HepG2 (cell line): ENCODE results near the gene NT5C2. TPM values are rescaled to one million over a fixed set of nuclear protein-coding genes. Genes with fewer than 3 reads are reported as not detected.
"Not testable (repeated sequence)": the region's sequence is repeated elsewhere in the genome, so short reads cannot be mapped to it uniquely, and the experiment has no call there.

Source experiments
- ATAC-seq: fragments of 200-7000 bp; cut with Tn5 transposase; 3 replicates; pipeline ENCODE4 v1.9.1; 2020; ENCODE audit warnings: mild to moderate bottlenecking, moderate library complexity
- BruUV-seq: library from RNA; stranded (reverse); fragments of 400-500 nt; replicated peaks from 2 replicates; lab custom pipeline; 2021; lab: Mats Ljungman, UMichigan
- CTCF ChIA-PET: fragments of 300-600 bp; formaldehyde crosslinking; extraction: SDS; loops from one replicate; lab custom pipeline; 2021; ENCODE audit warnings: low total read pairs, inconsistent platforms, low intra/inter-chr PET ratio; lab: Yijun Ruan, JAX
- POLR2A ChIA-PET: fragments of 350-600 bp; sonication (Branson Sonifier 250); formaldehyde crosslinking; loops from one replicate; lab custom pipeline; 2020; ENCODE audit warnings: antibody characterized with exemption, inconsistent platforms; lab: Yijun Ruan, JAX
- DNase-seq: peaks from one replicate; pipeline ENCODE4 v3.0.0-alpha.2; 2015; ENCODE audit warnings: low spot score
- FAIRE-seq: peaks from 3 replicates; lab custom pipeline; 2011; peaks lifted over from hg19 to GRCh38; lab: Jason Lieb, UNC
- H2AFZ ChIP-seq: one replicate; pipeline ENCODE4 v1.6.1; 2011; ENCODE audit warnings: low read length, inconsistent platforms
- H3K27ac ChIP-seq: fragments of 300-600 bp; 3 replicates; pipeline ENCODE4 v1.8.0; 2011; ENCODE audit warnings: mixed run types, mild to moderate bottlenecking, mixed read lengths, low read length, inconsistent platforms; ENCODE audit not compliant: insufficient read depth; ENCODE audit errors: extremely low read length
- H3K27me3 ChIP-seq, 2 experiments: fragments of 200-600 bp in 1 of 2; 2 replicates in 1 of 2; 3 replicates in 1 of 2; pipeline versions ENCODE4 v1.6.0 to v1.8.0; 2011; ENCODE audit warnings: low read length in 2 of 2, mild to moderate bottlenecking in 2 of 2, moderate library complexity in 2 of 2, inconsistent platforms in 1 of 2; ENCODE audit not compliant: insufficient read depth in 2 of 2, control insufficient read depth in 1 of 2
- H3K36me3 ChIP-seq, 2 experiments: fragments of 200-600 bp in 1 of 2; replicated peaks in 1 of 2; 2 replicates in 1 of 2; 3 replicates in 1 of 2; pipeline versions ENCODE4 v1.5.1 to v1.8.0; 2011; ENCODE audit warnings: low read length in 2 of 2, inconsistent platforms in 1 of 2; ENCODE audit not compliant: insufficient read depth in 2 of 2, control insufficient read depth in 1 of 2
- H3K4me1 ChIP-seq: 2 replicates; pipeline ENCODE4 v1.5.1; 2012; ENCODE audit warnings: low read length, inconsistent platforms; ENCODE audit not compliant: insufficient read depth
- H3K4me2 ChIP-seq: 2 replicates; pipeline ENCODE4 v1.6.0; 2011; ENCODE audit warnings: low read depth, low read length, inconsistent platforms
- H3K4me3 ChIP-seq, 3 experiments: fragments of 200-600 bp in 1 of 3; sonication (generic), shearing (Covaris generic) in 1 of 3; replicated peaks in 1 of 3; 2 replicates each; pipeline ENCODE4 v1.5.1; 2011 to 2016; ENCODE audit warnings: low read length in 3 of 3, inconsistent platforms in 2 of 3, low read depth in 2 of 3, mild to moderate bottlenecking in 2 of 3, control low read depth in 1 of 3, mixed read lengths in 1 of 3; ENCODE audit not compliant: insufficient read depth in 1 of 3
- H3K79me2 ChIP-seq: one replicate; pipeline ENCODE4 v1.6.1; 2011; ENCODE audit warnings: low read length, inconsistent platforms; ENCODE audit not compliant: insufficient read depth
- H3K9ac ChIP-seq: 2 replicates; pipeline ENCODE4 v1.6.0; 2011; ENCODE audit warnings: mild to moderate bottlenecking, low read depth, low read length, inconsistent platforms; ENCODE audit not compliant: insufficient read depth
- H3K9me3 ChIP-seq: 2 replicates; pipeline ENCODE4 v1.5.1; 2012; ENCODE audit warnings: mild to moderate bottlenecking, low read length
- H4K20me1 ChIP-seq: 2 replicates; pipeline ENCODE4 v1.6.0; 2011; ENCODE audit warnings: inconsistent platforms, mild to moderate bottlenecking, low read length, moderate library complexity; ENCODE audit not compliant: insufficient read depth
- ARID5B ChIP-seq: IDR thresholded peaks from 2 replicates; pipeline ENCODE4 v1.4.0; 2020; ENCODE audit warnings: mild to moderate bottlenecking, missing genetic modification reagents
- NCOA2 ChIP-seq: sonication (generic); formaldehyde crosslinking; IDR thresholded peaks from 2 replicates; pipeline ENCODE4 v1.8.0; 2022; ENCODE audit warnings: inconsistent platforms
- TEAD3 ChIP-seq: optimal IDR thresholded peaks from 2 replicates; pipeline ENCODE3; 2016; ENCODE audit warnings: borderline replicate concordance
- WGBS: methylation state at CpG from one replicate; pipeline ENCODE4 v1.1.6; 2017; ENCODE audit warnings: low lambda C conversion rate; 5-methylcytosine and 5-hydroxymethylcytosine counted together
- in situ Hi-C: cut with HindIII; loops from 2 replicates; pipeline ENCODE4 v1.10.0; 2017; ENCODE audit warnings: low pct_unique_long_range_greater_than_20kb; ENCODE audit not compliant: extremely low pct_ligation_motif_present
- intact Hi-C: fragments of 100-400 bp; cut with micrococcal nuclease; formaldehyde crosslinking; loops from one replicate; pipeline ENCODE4 v1.10.0; 2022; ENCODE audit not compliant: unreplicated experiment
- polyA plus RNA-seq, 8 experiments: library from polyadenylated mRNA; depleted of rRNA in 3 of 8; stranded (reverse) in 7 of 8; unstranded in 1 of 8; fragments of >200 nt; fragmentation: Illumina TruSeq in 4 of 8; extraction: Trizol in 4 of 8; gene quantifications; 2 replicates each; pipeline versions ENCODE4 v1.2.1 to v1.2.3, GENCODE V29; 2011 to 2016; ENCODE audit warnings: low read depth in 4 of 8, missing spikeins in 1 of 8, mixed read lengths in 1 of 8; ENCODE audit not compliant: insufficient read depth in 1 of 8
- total RNA-seq, 5 experiments: library from RNA; depleted of rRNA; stranded (reverse); fragments of >200 nt; fragmentation: Illumina TruSeq; extraction: Trizol; gene quantifications; 2 replicates each; pipeline ENCODE4 v1.2.3, GENCODE V29; 2016; ENCODE audit warnings: low read depth in 1 of 5
- TF ChIP-seq, protein P1 (sequence below): IDR thresholded peaks from 2 replicates; pipeline ENCODE4 v1.6.1; 2016; ENCODE audit warnings: missing compliant biosample characterization, missing genetic modification reagents, borderline replicate concordance

The NT5C2 gene
- total and polyA plus RNA-seq, 2 of the 13 experiments (the other 11 are each of a cell fraction or from before 2014, with no cell fraction given), result 40.6 to 55.2 TPM

DNA sequence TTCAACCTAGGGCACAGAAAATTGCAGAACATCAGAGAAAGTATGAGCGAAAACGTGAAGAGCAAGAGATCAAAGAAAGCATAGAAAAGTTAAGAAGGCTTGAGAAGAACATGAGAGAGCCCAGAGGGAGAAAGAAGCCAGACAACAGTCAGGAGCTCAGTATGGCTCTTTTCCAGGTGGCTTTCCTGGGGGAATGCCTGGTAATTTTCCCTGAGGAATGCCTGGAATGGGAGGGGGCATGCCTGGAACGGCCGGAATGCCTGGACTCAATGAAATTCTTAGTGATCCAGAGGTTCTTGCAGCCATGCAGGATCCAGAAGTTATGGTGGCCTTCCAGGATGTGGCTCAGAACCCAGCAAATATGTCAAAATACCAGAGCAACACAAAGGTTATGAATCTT lies 23.3 kb upstream of the NT5C2 start:
- H3K4me1 ChIP-seq, result peaks cover 20% of the 10 kb centered on the region
- ATAC-seq, BruUV-seq, H3K4me3 ChIP-seq, intact Hi-C loops, H3K79me2 ChIP-seq, H3K27ac ChIP-seq, H4K20me1 ChIP-seq, H3K9ac ChIP-seq, DNase-seq, H3K9me3 ChIP-seq, H3K27me3 ChIP-seq, H2AFZ ChIP-seq, CTCF ChIA-PET, in situ Hi-C loops, H3K36me3 ChIP-seq: not testable (repeated sequence)
- H3K4me2 ChIP-seq, result peak overlapping the region; percentile 18; the same call in 1 of the 2 replicates
- 5% methylated on average over 4 of the region's 4 CpGs for WGBS
- POLR2A ChIA-PET, result interaction anchor here (0.6 to 2.5 kb wide), 4 partner anchors 11 to 27 kb away, joined by 3 to 15 read pairs (median 4); no protein-coding TSS in a partner anchor
- TF ChIP-seq, protein P1, sequence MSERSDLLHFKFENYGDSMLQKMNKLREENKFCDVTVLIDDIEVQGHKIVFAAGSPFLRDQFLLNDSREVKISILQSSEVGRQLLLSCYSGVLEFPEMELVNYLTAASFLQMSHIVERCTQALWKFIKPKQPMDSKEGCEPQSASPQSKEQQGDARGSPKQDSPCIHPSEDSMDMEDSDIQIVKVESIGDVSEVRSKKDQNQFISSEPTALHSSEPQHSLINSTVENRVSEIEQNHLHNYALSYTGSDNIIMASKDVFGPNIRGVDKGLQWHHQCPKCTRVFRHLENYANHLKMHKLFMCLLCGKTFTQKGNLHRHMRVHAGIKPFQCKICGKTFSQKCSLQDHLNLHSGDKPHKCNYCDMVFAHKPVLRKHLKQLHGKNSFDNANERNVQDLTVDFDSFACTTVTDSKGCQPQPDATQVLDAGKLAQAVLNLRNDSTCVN, result 0 out of 2 replicates have a peak, but pooled peaks have one; percentile 28
- peak; percentile 47; the same call in 1 of the 2 replicates for TF ChIP-seq ARID5B
- 0 out of 2 replicates have a peak, but pooled peaks have one; percentile 14 for TF ChIP-seq NCOA2 (CRISPR knock-in tag)
- peak; percentile 92 for TF ChIP-seq TEAD3 (CRISPR knock-in tag)
- peak; percentile 26 for FAIRE-seq
